Measurements from ENCODE around the gene CGB8.
"Not testable (repeated sequence)": the region's sequence is repeated elsewhere in the genome, so short reads cannot be mapped to it uniquely, and the experiment has no call there.

CGB8 gene

GRCh38 chr19:49029749-49030148, 19.2 kb downstream of the CGB8 start:
- DNase-seq = not testable (repeated sequence)

GRCh38 chr19:49028686-49029085, 20.2 kb downstream of the CGB8 start:
- DNase-seq = not testable (repeated sequence)

- DNase-seq = not testable (repeated sequence)
Observed at GRCh38 chr19:49025599-49025998, 23.3 kb downstream of the CGB8 start.

- DNase-seq = not testable (repeated sequence)
Observed at GRCh38 chr19:49025088-49025487, 23.8 kb downstream of the CGB8 start.

GRCh38 chr19:49024233-49024632, 24.7 kb downstream of the CGB8 start, which contains the start of gene CGB3:
Gene CGB3 (minus strand): TSS chr19:49024333. CDS start chr19:49023971, 362 bp downstream.
- not testable (repeated sequence) for DNase-seq

GRCh38 chr19:49022116-49022515, 26.8 kb downstream of the CGB8 start:
- DNase-seq = no peak

- DNase-seq = no peak
Observed at GRCh38 chr19:49020931-49021895, 27.7 kb downstream of the CGB8 start.

GRCh38 chr19:49020342-49020741, 28.6 kb downstream of the CGB8 start:
- DNase-seq = no peak

GRCh38 chr19:49019242-49019932, 29.5 kb downstream of the CGB8 start:
- peak; percentile 83 for DNase-seq

- DNase-seq = peak; percentile 47
Observed at GRCh38 chr19:49018388-49019241, 30.3 kb downstream of the CGB8 start.

- DNase-seq = peak; percentile 71
Observed at GRCh38 chr19:49017666-49018351, 31.1 kb downstream of the CGB8 start.

- DNase-seq = no peak
Observed at GRCh38 chr19:49017041-49017665, 31.8 kb downstream of the CGB8 start, which contains the start of gene LHB. Gene LHB (minus strand): TSS chr19:49017091. CDS start chr19:49017081, 10 bp downstream.

- no peak for DNase-seq
Observed at GRCh38 chr19:49016067-49016839, 32.7 kb downstream of the CGB8 start.

GRCh38 chr19:49014870-49015255, 34.0 kb downstream of the CGB8 start:
- no peak for DNase-seq

- DNase-seq = no peak
Observed at GRCh38 chr19:49014123-49014869, 34.6 kb downstream of the CGB8 start.

- no peak for DNase-seq
Observed at GRCh38 chr19:49011194-49011593, 37.7 kb downstream of the CGB8 start.

- DNase-seq = no peak
Observed at GRCh38 chr19:49010453-49010852, 38.5 kb downstream of the CGB8 start.

GRCh38 chr19:49009828-49010227, 39.1 kb downstream of the CGB8 start:
- DNase-seq = no peak

GRCh38 chr19:49006905-49007304, 42.0 kb downstream of the CGB8 start:
- DNase-seq = no peak
